Measurements from ENCODE around the gene CACNA1D. TPM values are rescaled to one million over a fixed set of nuclear protein-coding genes. Genes with fewer than 3 reads are reported as not detected.

CACNA1D gene
- total RNA-seq, 3 donors from 2014 or later = 0.96 to 50.3 (median 32.1) TPM

- H3K4me3 ChIP-seq = no peak overlapping the region
- no peaks in the 10 kb centered on the region for H3K9me3 ChIP-seq
- H3K36me3 ChIP-seq = no peaks in the 10 kb centered on the region
- no peaks in the 10 kb centered on the region for H3K27me3 ChIP-seq
- H3K27ac ChIP-seq = no peak overlapping the region
- TF ChIP-seq POLR2AphosphoS5 (IDR thresholded peaks at IDR 0.05) (no peak), CTCF (IDR thresholded peaks at IDR 0.05) (no peak), POLR2A (IDR thresholded peaks at IDR 0.05) (no peak)
- no peaks in the 10 kb centered on the region for H3K4me1 ChIP-seq
- DNase-seq (ENCODE audit: low spot score in 2 of 2) = no peak
- intact Hi-C loops (cut with DNase I; ENCODE audit: low total_unique reads) = no loop called here
Measured at GRCh38 chr3:53489787-53490458, 4.5 kb upstream of the CACNA1D start.

GRCh38 chr3:53490459-53490968 is 3.9 kb upstream of the CACNA1D start:
- no peak for TF ChIP-seq CTCF (IDR thresholded peaks at IDR 0.05)
- TF ChIP-seq POLR2A (IDR thresholded peaks at IDR 0.05) = no peak
- TF ChIP-seq POLR2AphosphoS5 (IDR thresholded peaks at IDR 0.05) = no peak
- Histone ChIP-seq H3K4me3 (no peak overlapping the region), H3K27ac (no peak overlapping the region), H3K27me3 (peaks cover 0 to 4% of the 10 kb centered on the region in 2 donors), H3K9me3 (no peaks in the 10 kb centered on the region), H3K36me3 (no peaks in the 10 kb centered on the region), H3K4me1 (no peaks in the 10 kb centered on the region)
- intact Hi-C loops (cut with DNase I; ENCODE audit: low total_unique reads) = no loop called here
- DNase-seq (ENCODE audit: low spot score in 2 of 2) = no peak

- Histone ChIP-seq H3K4me1 (no peaks in the 10 kb centered on the region), H3K9me3 (no peaks in the 10 kb centered on the region), H3K27ac (no peak overlapping the region), H3K36me3 (no peaks in the 10 kb centered on the region), H3K4me3 (no peak overlapping the region), H3K27me3 (peaks cover 0 to 4% of the 10 kb centered on the region in 2 donors)
- intact Hi-C loops (cut with DNase I; ENCODE audit: low total_unique reads) = no loop called here
- TF ChIP-seq CTCF (IDR thresholded peaks at IDR 0.05) = no peak
- no peak for TF ChIP-seq POLR2A (IDR thresholded peaks at IDR 0.05)
- no peak for TF ChIP-seq POLR2AphosphoS5 (IDR thresholded peaks at IDR 0.05)
- DNase-seq (ENCODE audit: low spot score in 2 of 2) = no peak
Measured at GRCh38 chr3:53491276-53491675, 3.1 kb upstream of the CACNA1D start.

- Histone ChIP-seq H3K27ac (peak overlapping the region; percentile 40 to 78), H3K36me3 (no peaks in the 10 kb centered on the region), H3K9me3 (no peaks in the 10 kb centered on the region), H3K4me1 (no peaks in the 10 kb centered on the region), H3K27me3 (peaks cover 0 to 4% of the 10 kb centered on the region in 2 donors), H3K4me3 (peak overlapping the region in 2 of 3 donors; percentile 80 to 92)
- intact Hi-C loops (cut with DNase I; ENCODE audit: low total_unique reads) = no loop called here
- TF ChIP-seq POLR2AphosphoS5 (IDR thresholded peaks at IDR 0.05) = no peak
- TF ChIP-seq POLR2A (IDR thresholded peaks at IDR 0.05) = no peak
- TF ChIP-seq CTCF (IDR thresholded peaks at IDR 0.05) = no peak
- DNase-seq (ENCODE audit: low spot score in 2 of 2) = no peak
Measured at GRCh38 chr3:53493595-53493962, 832 bp upstream of the CACNA1D start.

- no peaks in the 10 kb centered on the region for H3K36me3 ChIP-seq
- H3K9me3 ChIP-seq = no peaks in the 10 kb centered on the region
- no peak overlapping the region for H3K27ac ChIP-seq
- peaks cover 0 to 4% of the 10 kb centered on the region in 2 donors for H3K27me3 ChIP-seq
- intact Hi-C loops (cut with DNase I; ENCODE audit: low total_unique reads) = no loop called here
- peak overlapping the region; percentile 29 to 92 (median 80) for H3K4me3 ChIP-seq
- DNase-seq (ENCODE audit: low spot score in 2 of 2) = no peak
- H3K4me1 ChIP-seq = no peaks in the 10 kb centered on the region
- TF ChIP-seq CTCF (IDR thresholded peaks at IDR 0.05) (no peak), POLR2A (IDR thresholded peaks at IDR 0.05) (no peak), POLR2AphosphoS5 (IDR thresholded peaks at IDR 0.05) (no peak)
Measured at GRCh38 chr3:53495146-53495519, 722 bp downstream of the CACNA1D start.
